GM12878 (cell line): ENCODE measurements around the gene PRC1. TPM values are rescaled to one million over a fixed set of nuclear protein-coding genes. Genes with fewer than 3 reads are reported as not detected.

Experiments
- BCLAF1 ChIP-seq: fragments of 450-650 bp; IDR thresholded peaks from 2 replicates; pipeline ENCODE4 v1.6.1; 2017; ENCODE audit warnings: antibody characterized with exemption, mild to moderate bottlenecking, moderate library complexity
- CEBPB ChIP-seq, 2 experiments: fragments of 150-350 bp in 1 of 2; IDR thresholded peaks; 2 replicates each; pipeline ENCODE4 v1.6.1; 2012 to 2014; ENCODE audit warnings: low read depth in 2 of 2, low read length in 2 of 2, borderline replicate concordance in 1 of 2, inconsistent platforms in 1 of 2
- CHD1 ChIP-seq: IDR thresholded peaks from 2 replicates; pipeline ENCODE4 v1.6.1; 2012; ENCODE audit warnings: low read depth, low read length, improper control_type of control experiment
- CREM ChIP-seq: IDR thresholded peaks from 2 replicates; pipeline ENCODE4 v1.6.1; 2014; ENCODE audit warnings: antibody characterized with exemption, low read depth
- DPF2 ChIP-seq: fragments of 450-650 bp; IDR thresholded peaks from 2 replicates; pipeline ENCODE4 v1.6.1; 2017; ENCODE audit warnings: mild to moderate bottlenecking
- EGR1 ChIP-seq, 2 experiments: IDR thresholded peaks; 1 replicate in 1 of 2; 2 replicates in 1 of 2; pipeline ENCODE4 v1.6.1; 2011 to 2012; ENCODE audit warnings: low read depth in 2 of 2, low read length in 2 of 2, borderline replicate concordance in 1 of 2, mild to moderate bottlenecking in 1 of 2, moderate library complexity in 1 of 2
- ESRRA ChIP-seq: IDR thresholded peaks from 2 replicates; pipeline ENCODE4 v1.6.1; 2012; ENCODE audit warnings: mild to moderate bottlenecking, low read length, improper control_type of control experiment
- HCFC1 ChIP-seq: fragments of 150-350 bp; IDR thresholded peaks from 2 replicates; pipeline ENCODE4 v1.6.1; 2014; ENCODE audit warnings: low read length
- IKZF2 ChIP-seq, 2 experiments: fragments of 450-650 bp; IDR thresholded peaks; 2 replicates each; pipeline ENCODE4 v1.6.1; 2017; ENCODE audit warnings: mild to moderate bottlenecking in 2 of 2, moderate library complexity in 2 of 2
- IRF3 ChIP-seq: fragments of 450-650 bp; IDR thresholded peaks from 2 replicates; pipeline ENCODE4 v1.6.1; 2014; ENCODE audit warnings: mild to moderate bottlenecking
- MTA3 ChIP-seq: IDR thresholded peaks from 2 replicates; pipeline ENCODE4 v1.6.1; 2012; ENCODE audit warnings: low read length, inconsistent platforms, borderline replicate concordance
- MYC ChIP-seq: IDR thresholded peaks from 2 replicates; pipeline ENCODE4 v1.6.1; 2011; ENCODE audit warnings: mild to moderate bottlenecking, low read length, moderate library complexity, inconsistent platforms; ENCODE audit not compliant: insufficient read depth, insufficient replicate concordance, insufficient read length, severe bottlenecking
- PML ChIP-seq: IDR thresholded peaks from 2 replicates; pipeline ENCODE4 v1.6.1; 2012; ENCODE audit warnings: low read length, inconsistent platforms
- RAD21 ChIP-seq: IDR thresholded peaks from 2 replicates; pipeline ENCODE4 v1.6.1; 2011; ENCODE audit warnings: mild to moderate bottlenecking, low read depth, low read length, moderate library complexity; ENCODE audit not compliant: insufficient read depth
- RB1 ChIP-seq: fragments of 450-650 bp; formaldehyde crosslinking; IDR thresholded peaks from 2 replicates; pipeline ENCODE4 v1.6.1; 2017; ENCODE audit warnings: mild to moderate bottlenecking, borderline replicate concordance
- RBBP5 ChIP-seq: fragments of 200-600 bp; sonication (generic); conservative IDR thresholded peaks from 2 replicates; pipeline ENCODE4 v1.6.1; 2016
- SMARCA5 ChIP-seq: fragments of 450-650 bp; IDR thresholded peaks from 2 replicates; pipeline ENCODE4 v1.6.1; 2017; ENCODE audit warnings: mild to moderate bottlenecking
- SREBF2 ChIP-seq: IDR thresholded peaks from 2 replicates; pipeline ENCODE4 v1.6.1; 2012; ENCODE audit warnings: mild to moderate bottlenecking, low read length
- STAT3 ChIP-seq: IDR thresholded peaks from 2 replicates; pipeline ENCODE4 v1.6.1; 2011; ENCODE audit warnings: low read depth, low read length, improper control_type of control experiment
- TARDBP ChIP-seq: IDR thresholded peaks from 2 replicates; pipeline ENCODE4 v1.6.1; 2016; ENCODE audit warnings: borderline replicate concordance
- ZNF217 ChIP-seq: fragments of 450-650 bp; IDR thresholded peaks from 2 replicates; pipeline ENCODE4 v1.6.1; 2017; ENCODE audit warnings: antibody characterized with exemption, mild to moderate bottlenecking
- ZNF24 ChIP-seq: fragments of 450-650 bp; IDR thresholded peaks from 2 replicates; pipeline ENCODE4 v1.6.1; 2017; ENCODE audit warnings: antibody characterized with exemption, mild to moderate bottlenecking
- ZNF622 ChIP-seq: fragments of 450-650 bp; IDR thresholded peaks from 2 replicates; pipeline ENCODE4 v1.6.1; 2017; ENCODE audit warnings: mild to moderate bottlenecking, inconsistent platforms
- ZSCAN29 ChIP-seq: fragments of 450-650 bp; IDR thresholded peaks from 2 replicates; pipeline ENCODE4 v1.6.1; 2017; ENCODE audit warnings: mild to moderate bottlenecking, moderate library complexity
- polyA plus RNA-seq, 11 experiments: library from polyadenylated mRNA; depleted of rRNA in 4 of 11; unstranded in 6 of 11; stranded (reverse) in 5 of 11; fragments of >200 nt; fragmentation: Nextera tagmentation in 4 of 11; fragmentation: Illumina TruSeq in 1 of 11; extraction: Ambion mirVana in 4 of 11; extraction: Trizol in 1 of 11; gene quantifications; 1 replicate in 1 of 11; 2 replicates in 10 of 11; pipeline versions ENCODE4 v1.2.1 to v1.2.3, GENCODE V29; 2011 to 2016; ENCODE audit warnings: inconsistent platforms in 2 of 11, missing spikeins in 2 of 11, low read depth in 1 of 11
- total RNA-seq, 4 experiments: library from RNA; depleted of rRNA in 3 of 4; stranded (reverse); fragments of >200 nt in 3 of 4; fragmentation: Illumina TruSeq in 1 of 4; extraction: Trizol in 1 of 4; gene quantifications; 2 replicates each; pipeline versions ENCODE4 v1.2.1 to v1.2.3, GENCODE V29; 2013 to 2021
- TF ChIP-seq, protein P1 (sequence below): fragments of 150-350 bp; IDR thresholded peaks from 2 replicates; pipeline ENCODE4 v1.6.1; 2014; ENCODE audit warnings: mild to moderate bottlenecking, low read depth, low read length
- TF ChIP-seq, protein P2 (sequence below): fragments of 450-650 bp; IDR thresholded peaks from 2 replicates; pipeline ENCODE4 v1.6.1; 2017; ENCODE audit warnings: mild to moderate bottlenecking, low read depth, inconsistent platforms; ENCODE audit not compliant: poor library complexity, severe bottlenecking

The PRC1 gene
- total and polyA plus RNA-seq, 10 of the 15 experiments (the other 5 are each of a cell fraction or from before 2014, with no cell fraction given) = 100 to 241 (median 131) TPM

DNA sequence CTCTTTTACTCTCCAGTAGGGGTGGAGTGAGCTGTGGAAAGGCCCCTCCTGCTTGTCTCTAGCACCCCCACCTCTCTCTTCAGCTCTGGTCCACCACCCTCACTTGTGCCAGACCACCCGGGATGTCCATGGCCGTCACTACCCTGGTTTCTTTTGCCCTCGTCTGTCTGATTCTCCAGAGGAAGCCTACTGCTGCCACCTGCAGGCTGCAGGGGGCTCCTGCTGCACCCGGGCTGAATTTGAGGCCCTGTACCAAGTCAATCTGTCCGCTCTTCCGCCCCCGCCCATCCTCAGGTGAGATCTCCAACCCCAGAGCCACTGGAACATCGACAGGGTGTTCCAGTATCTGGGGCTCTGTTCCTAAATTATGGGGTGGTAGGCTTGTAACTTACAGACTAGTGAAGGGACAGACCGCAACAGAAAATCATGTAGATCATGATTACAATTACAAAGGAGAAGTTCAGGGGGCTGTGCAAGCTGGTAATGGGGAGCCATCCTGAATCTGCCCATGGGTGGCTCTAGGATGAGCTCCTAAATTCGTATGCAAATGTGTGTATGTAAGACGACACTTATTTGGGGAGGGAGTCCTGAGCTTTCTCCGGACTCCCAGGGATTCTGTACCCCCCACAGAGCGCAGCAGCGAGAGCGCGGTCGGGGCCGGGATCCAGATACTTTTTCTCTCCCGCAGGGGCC, 59.9 kb downstream of the PRC1 start (continued):
- TF ChIP-seq BCLAF1 (no peak), MYC (no peak), CHD1 (no peak), RAD21 (peak; percentile 85), ZNF24 (no peak), RB1 (peak; percentile 42; the same call in 1 of the 2 replicates), IKZF2 (IDR thresholded peaks at IDR 0.05) (no peak), ESRRA (no peak), HCFC1 (0 out of 2 replicates have a peak, but pooled peaks have one; percentile 30), ZSCAN29 (no peak), SREBF2 (no peak), STAT3 (no peak), DPF2 (no peak), ZNF217 (no peak), PML (no peak), SMARCA5 (peak; percentile 82; the same call in 1 of the 2 replicates), CREM (peak; percentile 29; the same call in 1 of the 2 replicates), TARDBP (no peak), RBBP5 (no peak), EGR1 (IDR thresholded peaks at IDR 0.05; ENCODE audit: borderline replicate concordance in 1 of 2, low read depth in 2 of 2, low read length in 2 of 2) (peak in 1 of 2 experiments; percentile 91; a peak in 2 of 3 replicates), ZNF622 (no peak), MTA3 (no peak), CEBPB (IDR thresholded peaks at IDR 0.05; ENCODE audit: borderline replicate concordance in 1 of 2, low read depth in 2 of 2, low read length in 2 of 2) (no peak), IRF3 (no peak)
- TF ChIP-seq, protein P1, sequence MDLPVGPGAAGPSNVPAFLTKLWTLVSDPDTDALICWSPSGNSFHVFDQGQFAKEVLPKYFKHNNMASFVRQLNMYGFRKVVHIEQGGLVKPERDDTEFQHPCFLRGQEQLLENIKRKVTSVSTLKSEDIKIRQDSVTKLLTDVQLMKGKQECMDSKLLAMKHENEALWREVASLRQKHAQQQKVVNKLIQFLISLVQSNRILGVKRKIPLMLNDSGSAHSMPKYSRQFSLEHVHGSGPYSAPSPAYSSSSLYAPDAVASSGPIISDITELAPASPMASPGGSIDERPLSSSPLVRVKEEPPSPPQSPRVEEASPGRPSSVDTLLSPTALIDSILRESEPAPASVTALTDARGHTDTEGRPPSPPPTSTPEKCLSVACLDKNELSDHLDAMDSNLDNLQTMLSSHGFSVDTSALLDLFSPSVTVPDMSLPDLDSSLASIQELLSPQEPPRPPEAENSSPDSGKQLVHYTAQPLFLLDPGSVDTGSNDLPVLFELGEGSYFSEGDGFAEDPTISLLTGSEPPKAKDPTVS = no peak
- TF ChIP-seq, protein P2, sequence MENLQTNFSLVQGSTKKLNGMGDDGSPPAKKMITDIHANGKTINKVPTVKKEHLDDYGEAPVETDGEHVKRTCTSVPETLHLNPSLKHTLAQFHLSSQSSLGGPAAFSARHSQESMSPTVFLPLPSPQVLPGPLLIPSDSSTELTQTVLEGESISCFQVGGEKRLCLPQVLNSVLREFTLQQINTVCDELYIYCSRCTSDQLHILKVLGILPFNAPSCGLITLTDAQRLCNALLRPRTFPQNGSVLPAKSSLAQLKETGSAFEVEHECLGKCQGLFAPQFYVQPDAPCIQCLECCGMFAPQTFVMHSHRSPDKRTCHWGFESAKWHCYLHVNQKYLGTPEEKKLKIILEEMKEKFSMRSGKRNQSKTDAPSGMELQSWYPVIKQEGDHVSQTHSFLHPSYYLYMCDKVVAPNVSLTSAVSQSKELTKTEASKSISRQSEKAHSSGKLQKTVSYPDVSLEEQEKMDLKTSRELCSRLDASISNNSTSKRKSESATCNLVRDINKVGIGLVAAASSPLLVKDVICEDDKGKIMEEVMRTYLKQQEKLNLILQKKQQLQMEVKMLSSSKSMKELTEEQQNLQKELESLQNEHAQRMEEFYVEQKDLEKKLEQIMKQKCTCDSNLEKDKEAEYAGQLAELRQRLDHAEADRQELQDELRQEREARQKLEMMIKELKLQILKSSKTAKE = no peak
